MCF 10A (cell line): ENCODE data around the gene NSMCE4A. TPM values are rescaled to one million over a fixed set of nuclear protein-coding genes. Genes with fewer than 3 reads are reported as not detected.

Source experiments
- BruUV-seq: library from RNA; stranded (reverse); fragments of 400-500 nt; replicated peaks from 2 replicates; lab custom pipeline; 2021; lab: Mats Ljungman, UMichigan
- CTCF ChIA-PET: fragments of 300-600 bp; sonication (Branson Sonifier 250); formaldehyde crosslinking; extraction: SDS; loops from one replicate; lab custom pipeline; 2021; ENCODE audit warnings: antibody characterized with exemption, inconsistent platforms; lab: Yijun Ruan, JAX
- POLR2A ChIA-PET: fragments of 300-600, 350-650 bp; sonication (Branson Sonifier 250); formaldehyde crosslinking; extraction: SDS; loops from one replicate; lab custom pipeline; 2020; ENCODE audit warnings: antibody characterized with exemption, inconsistent platforms; lab: Yijun Ruan, JAX
- DNase-seq: peaks from one replicate; pipeline ENCODE4 v3.0.0-alpha.2; 2018; ENCODE audit not compliant: unreplicated experiment
- H3K27ac Mint-ChIP-seq: one replicate; pipeline ENCODE4 v1.8.0; 2022; ENCODE audit warnings: mild to moderate bottlenecking, low read depth, mixed read lengths; ENCODE audit not compliant: unreplicated experiment
- H3K27me3 Mint-ChIP-seq: one replicate; pipeline ENCODE4 v1.8.0; 2022; ENCODE audit warnings: mixed read lengths; ENCODE audit not compliant: insufficient read depth, unreplicated experiment
- H3K36me3 Mint-ChIP-seq: one replicate; pipeline ENCODE4 v1.8.0; 2022; ENCODE audit warnings: mild to moderate bottlenecking, moderate library complexity, mixed read lengths; ENCODE audit not compliant: insufficient read depth, unreplicated experiment
- H3K4me1 Mint-ChIP-seq: one replicate; pipeline ENCODE4 v1.8.0; 2022; ENCODE audit warnings: mixed read lengths; ENCODE audit not compliant: insufficient read depth, unreplicated experiment
- H3K4me3 Mint-ChIP-seq: one replicate; pipeline ENCODE4 v1.8.0; 2022; ENCODE audit warnings: mild to moderate bottlenecking, moderate library complexity, mixed read lengths; ENCODE audit not compliant: unreplicated experiment
- H3K9me3 Mint-ChIP-seq: one replicate; pipeline ENCODE4 v1.8.0; 2022; ENCODE audit warnings: mixed read lengths; ENCODE audit not compliant: unreplicated experiment
- intact Hi-C: fragments of 100-400 bp; cut with micrococcal nuclease; formaldehyde crosslinking; loops from 2 replicates; pipeline ENCODE4 v1.14.1; 2022
- total RNA-seq: library from RNA; stranded (reverse); gene quantifications from 2 replicates; pipeline ENCODE4 v1.2.3, GENCODE V29; 2022
- TF ChIP-seq, protein P1 (sequence below): fragments of 200-600 bp; IDR thresholded peaks from one replicate; pipeline ENCODE4 v1.8.0; 2022; ENCODE audit warnings: antibody characterized with exemption, mild to moderate bottlenecking; ENCODE audit not compliant: unreplicated experiment

The NSMCE4A gene
- total RNA-seq, 1 experiment from 2014 or later: 30.2 TPM

GRCh38 chr10:122007415-122007814, 32.4 kb upstream of the NSMCE4A start:
- Mint-ChIP-seq H3K36me3 (no peaks in the 10 kb centered on the region), H3K4me1 (no peaks in the 10 kb centered on the region), H3K27ac (no peak overlapping the region), H3K27me3 (no peaks in the 10 kb centered on the region), H3K9me3 (peaks cover 11% of the 10 kb centered on the region), H3K4me3 (no peak overlapping the region)
- no TSS peak for BruUV-seq
- no peak for DNase-seq
- ChIA-PET POLR2A (interaction anchor here (0.6 kb wide), 1 partner anchor 133 kb away, joined by 4 read pairs; no protein-coding TSS in a partner anchor), CTCF (no interaction called here)
- intact Hi-C loops: no loop called here
- TF ChIP-seq, protein P1, sequence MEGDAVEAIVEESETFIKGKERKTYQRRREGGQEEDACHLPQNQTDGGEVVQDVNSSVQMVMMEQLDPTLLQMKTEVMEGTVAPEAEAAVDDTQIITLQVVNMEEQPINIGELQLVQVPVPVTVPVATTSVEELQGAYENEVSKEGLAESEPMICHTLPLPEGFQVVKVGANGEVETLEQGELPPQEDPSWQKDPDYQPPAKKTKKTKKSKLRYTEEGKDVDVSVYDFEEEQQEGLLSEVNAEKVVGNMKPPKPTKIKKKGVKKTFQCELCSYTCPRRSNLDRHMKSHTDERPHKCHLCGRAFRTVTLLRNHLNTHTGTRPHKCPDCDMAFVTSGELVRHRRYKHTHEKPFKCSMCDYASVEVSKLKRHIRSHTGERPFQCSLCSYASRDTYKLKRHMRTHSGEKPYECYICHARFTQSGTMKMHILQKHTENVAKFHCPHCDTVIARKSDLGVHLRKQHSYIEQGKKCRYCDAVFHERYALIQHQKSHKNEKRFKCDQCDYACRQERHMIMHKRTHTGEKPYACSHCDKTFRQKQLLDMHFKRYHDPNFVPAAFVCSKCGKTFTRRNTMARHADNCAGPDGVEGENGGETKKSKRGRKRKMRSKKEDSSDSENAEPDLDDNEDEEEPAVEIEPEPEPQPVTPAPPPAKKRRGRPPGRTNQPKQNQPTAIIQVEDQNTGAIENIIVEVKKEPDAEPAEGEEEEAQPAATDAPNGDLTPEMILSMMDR: no peak

DNA sequence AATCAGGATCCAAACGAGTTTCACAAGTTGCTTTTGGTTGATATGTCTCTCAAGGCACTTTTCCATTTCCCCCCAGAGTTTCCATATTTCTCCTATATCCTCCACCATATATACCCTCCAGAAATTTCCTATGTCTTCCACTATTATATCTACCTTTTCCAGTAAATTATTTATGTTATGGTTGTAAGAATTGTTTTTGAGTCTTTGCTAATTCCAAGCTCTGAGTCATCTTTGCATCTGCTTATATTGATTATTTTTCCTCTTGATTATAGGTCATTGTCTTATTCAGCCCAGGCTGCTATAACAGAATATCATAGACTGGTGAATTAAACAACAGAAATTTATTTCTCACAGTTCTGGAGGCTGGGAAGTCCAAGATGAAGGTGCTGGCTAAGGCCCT, 26.7 kb upstream of the NSMCE4A start:
- ChIA-PET CTCF (interaction anchor here (1.0 kb wide), 1 partner anchor 53 kb away, joined by 4 read pairs; no protein-coding TSS in a partner anchor), POLR2A (no interaction called here)
- Mint-ChIP-seq H3K4me3 (no peak overlapping the region), H3K36me3 (peaks cover 5% of the 10 kb centered on the region), H3K27me3 (no peaks in the 10 kb centered on the region), H3K27ac (no peak overlapping the region), H3K9me3 (peaks cover 38% of the 10 kb centered on the region), H3K4me1 (peaks cover 3% of the 10 kb centered on the region)
- intact Hi-C loops: no loop called here
- no peak for DNase-seq
- no TSS peak for BruUV-seq
- TF ChIP-seq, protein P1: no peak

GRCh38 chr10:121999301-121999700, 24.3 kb upstream of the NSMCE4A start:
- TF ChIP-seq, protein P1: no peak
- POLR2A ChIA-PET: no interaction called here
- H3K27me3 Mint-ChIP-seq: no peaks in the 10 kb centered on the region
- no peak for DNase-seq
- peaks cover 22% of the 10 kb centered on the region for H3K4me1 Mint-ChIP-seq
- CTCF ChIA-PET: interaction anchor here (1.2 kb wide), 1 partner anchor 24 kb away, joined by 8 read pairs; the partner anchor contains the start of gene NSMCE4A
- no peak overlapping the region for H3K4me3 Mint-ChIP-seq
- H3K9me3 Mint-ChIP-seq: peaks cover 38% of the 10 kb centered on the region
- intact Hi-C loops: no loop called here
- BruUV-seq: no TSS peak
- H3K27ac Mint-ChIP-seq: no peak overlapping the region
- peaks cover 5% of the 10 kb centered on the region for H3K36me3 Mint-ChIP-seq

DNA sequence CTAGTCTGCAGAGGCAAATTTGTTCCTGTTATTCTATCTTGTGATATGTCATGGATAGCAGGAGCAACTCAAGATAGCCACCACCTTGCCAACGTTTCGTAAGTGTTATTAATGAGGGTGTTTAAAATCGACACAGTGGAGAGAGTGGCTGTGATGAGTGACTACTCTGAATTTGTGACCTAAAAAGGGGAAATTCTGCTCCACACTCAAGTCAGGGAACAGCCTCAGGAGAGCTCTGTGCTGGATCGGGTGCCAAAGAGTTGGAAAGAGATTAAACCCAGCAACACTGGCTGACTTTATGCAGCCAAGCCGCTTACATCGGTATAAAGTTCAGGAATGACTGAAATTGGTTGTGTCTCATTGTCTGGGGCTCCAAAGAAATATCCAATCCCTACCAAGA, 23.4 kb upstream of the NSMCE4A start:
- H3K36me3 Mint-ChIP-seq: peaks cover 5% of the 10 kb centered on the region
- CTCF ChIA-PET: interaction anchor here (0.8 to 1.2 kb wide), 2 partner anchors 23 to 53 kb away, joined by 4 to 8 read pairs; partner anchors contain the start of gene NSMCE4A
- no peaks in the 10 kb centered on the region for H3K27me3 Mint-ChIP-seq
- DNase-seq: no peak
- peaks cover 38% of the 10 kb centered on the region for H3K9me3 Mint-ChIP-seq
- TF ChIP-seq, protein P1: no peak
- intact Hi-C loops: no loop called here
- no peak overlapping the region for H3K27ac Mint-ChIP-seq
- peaks cover 24% of the 10 kb centered on the region for H3K4me1 Mint-ChIP-seq
- no peak overlapping the region for H3K4me3 Mint-ChIP-seq
- POLR2A ChIA-PET: interaction anchor here (1.6 kb wide), 1 partner anchor 21 kb away, joined by 4 read pairs; no protein-coding TSS in a partner anchor
- BruUV-seq: no TSS peak
